A172 (cell line): Measurements from ENCODE around the gene ENTPD5. TPM values are rescaled to one million over a fixed set of nuclear protein-coding genes. Genes with fewer than 3 reads are reported as not detected.
"Not testable (repeated sequence)": the region's sequence is repeated elsewhere in the genome, so short reads cannot be mapped to it uniquely, and the experiment has no call there.

Experiments used
- DNase-seq: peaks from one replicate; pipeline ENCODE4 v3.0.0-alpha.2; 2015; ENCODE audit warnings: low spot score
- total RNA-seq: library from RNA; depleted of rRNA; stranded (reverse); fragments of >200 nt; shearing (Covaris generic); gene quantifications from 2 replicates; pipeline ENCODE4 v1.2.3, GENCODE V29; 2014; rRNA removed

ENTPD5 gene
- total RNA-seq, 1 experiment from 2014 or later, result 4.8 TPM

GRCh38 chr14:73944432-73945158 lies 74.5 kb downstream of the ENTPD5 start:
- no peak for DNase-seq

GRCh38 chr14:73943083-73943482 lies 76.0 kb downstream of the ENTPD5 start:
- DNase-seq, result peak; percentile 2

GRCh38 chr14:73942180-73942579 lies 76.9 kb downstream of the ENTPD5 start:
- no peak for DNase-seq

- no peak for DNase-seq
These were observed 82.1 kb downstream of the ENTPD5 start for GRCh38 chr14:73937012-73937411.

GRCh38 chr14:73936548-73936947 lies 82.5 kb downstream of the ENTPD5 start:
- no peak for DNase-seq

GRCh38 chr14:73935666-73936065 lies 83.4 kb downstream of the ENTPD5 start:
- no peak for DNase-seq

- no peak for DNase-seq
These were observed 94.8 kb downstream of the ENTPD5 start for GRCh38 chr14:73924337-73924736.

GRCh38 chr14:73919457-73919856 lies 99.6 kb downstream of the ENTPD5 start:
- not testable (repeated sequence) for DNase-seq

GRCh38 chr14:73916324-73916723 lies 102.8 kb downstream of the ENTPD5 start:
- DNase-seq, result no peak

GRCh38 chr14:73913256-73913655 lies 105.8 kb downstream of the ENTPD5 start:
- no peak for DNase-seq

GRCh38 chr14:73909681-73910080 lies 109.4 kb downstream of the ENTPD5 start:
- no peak for DNase-seq

Other genes with a start within 250 kb of the ENTPD5 start
- gene PTGR2, start 167.5 kb downstream of the ENTPD5 start, total RNA-seq, result 6.1 and 6.2 TPM in 2 replicates
- gene ZNF410, start 132.4 kb downstream of the ENTPD5 start, total RNA-seq, result 46.6 and 52.7 TPM in 2 replicates
- 1.5 and 2.7 TPM in 2 replicates for gene FAM161B, start 69.2 kb downstream of the ENTPD5 start, total RNA-seq
- 19.0 and 19.9 TPM in 2 replicates for gene COQ6, start 69.0 kb downstream of the ENTPD5 start, total RNA-seq
- 4.8 and 8.5 TPM in 2 replicates for gene BBOF1, start 61 bp upstream of the ENTPD5 start, total RNA-seq
- gene ALDH6A1, start 65.2 kb upstream of the ENTPD5 start, total RNA-seq, result 5.0 and 5.2 TPM in 2 replicates
- gene LIN52, start 65.7 kb upstream of the ENTPD5 start, total RNA-seq, result 7.2 and 7.6 TPM in 2 replicates
- gene VSX2, start 220.2 kb upstream of the ENTPD5 start, total RNA-seq, result not detected in 2 replicates